Mesothelial cell of epicardium (in vitro differentiated cells): ENCODE data around the gene PRKAR1B. TPM values are rescaled to one million over a fixed set of nuclear protein-coding genes. Genes with fewer than 3 reads are reported as not detected.
"Not testable (repeated sequence)": the region's sequence is repeated elsewhere in the genome, so short reads cannot be mapped to it uniquely, and the experiment has no call there.

Experiments
- DNase-seq, 2 experiments: peaks; one replicate each; pipeline ENCODE4 v3.0.0; 2021; ENCODE audit warnings: low spot score in 2 of 2; ENCODE audit not compliant: unreplicated experiment in 2 of 2
- H3K27ac Mint-ChIP-seq: 2 replicates; pipeline ENCODE4 v1.8.0; 2021; ENCODE audit warnings: mixed read lengths
- H3K27me3 Mint-ChIP-seq: 2 replicates; pipeline ENCODE4 v1.8.0; 2021; ENCODE audit warnings: low read depth, mixed read lengths
- H3K36me3 Mint-ChIP-seq: 2 replicates; pipeline ENCODE4 v1.8.0; 2021; ENCODE audit warnings: mixed read lengths
- H3K4me1 Mint-ChIP-seq: 2 replicates; pipeline ENCODE4 v1.8.0; 2021; ENCODE audit warnings: mixed read lengths
- H3K4me3 Mint-ChIP-seq: 2 replicates; pipeline ENCODE4 v1.8.0; 2021; ENCODE audit warnings: mild to moderate bottlenecking, moderate library complexity, mixed read lengths
- H3K9me3 Mint-ChIP-seq: 2 replicates; pipeline ENCODE4 v1.8.0; 2021; ENCODE audit warnings: mixed read lengths
- CTCF ChIP-seq: fragments of 200-600 bp; sonication (generic); IDR thresholded peaks from one replicate; pipeline ENCODE4 v1.5.0; 2021; ENCODE audit warnings: antibody characterized with exemption; ENCODE audit not compliant: unreplicated experiment
- total RNA-seq: library from RNA; stranded (reverse); gene quantifications from 3 replicates; pipeline ENCODE4 v1.2.1, GENCODE V29; 2021

Gene PRKAR1B
- total RNA-seq, 1 donor from 2014 or later = 50.6 TPM

DNA sequence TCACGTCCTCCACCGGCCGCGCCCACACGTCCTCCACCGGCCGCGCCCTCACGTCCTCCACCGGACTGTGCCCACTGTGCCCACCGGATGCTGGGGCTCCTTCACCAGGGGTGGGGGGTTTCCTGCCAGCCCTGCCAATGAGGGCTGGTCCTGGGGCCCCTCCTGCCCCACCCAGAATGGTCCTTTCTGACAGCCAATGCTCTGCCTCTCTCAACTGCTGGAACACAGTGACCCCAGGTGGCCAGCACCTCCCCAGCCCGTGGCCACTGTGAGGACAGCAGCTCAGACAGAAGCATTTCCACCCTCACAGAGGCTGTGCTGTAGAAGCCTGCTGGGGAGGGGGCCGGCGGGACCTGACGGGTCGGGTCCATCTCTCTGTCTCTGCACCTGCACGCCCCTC, 90.7 kb downstream of the PRKAR1B start:
- H3K9me3 Mint-ChIP-seq = no peaks in the 10 kb centered on the region
- no peaks in the 10 kb centered on the region for H3K27me3 Mint-ChIP-seq
- no peak for DNase-seq
- no peak overlapping the region for H3K27ac Mint-ChIP-seq
- H3K4me3 Mint-ChIP-seq = no peak overlapping the region
- TF ChIP-seq CTCF = no peak
- H3K4me1 Mint-ChIP-seq = peaks cover 5% of the 10 kb centered on the region
- H3K36me3 Mint-ChIP-seq = peaks cover 4% of the 10 kb centered on the region

DNA sequence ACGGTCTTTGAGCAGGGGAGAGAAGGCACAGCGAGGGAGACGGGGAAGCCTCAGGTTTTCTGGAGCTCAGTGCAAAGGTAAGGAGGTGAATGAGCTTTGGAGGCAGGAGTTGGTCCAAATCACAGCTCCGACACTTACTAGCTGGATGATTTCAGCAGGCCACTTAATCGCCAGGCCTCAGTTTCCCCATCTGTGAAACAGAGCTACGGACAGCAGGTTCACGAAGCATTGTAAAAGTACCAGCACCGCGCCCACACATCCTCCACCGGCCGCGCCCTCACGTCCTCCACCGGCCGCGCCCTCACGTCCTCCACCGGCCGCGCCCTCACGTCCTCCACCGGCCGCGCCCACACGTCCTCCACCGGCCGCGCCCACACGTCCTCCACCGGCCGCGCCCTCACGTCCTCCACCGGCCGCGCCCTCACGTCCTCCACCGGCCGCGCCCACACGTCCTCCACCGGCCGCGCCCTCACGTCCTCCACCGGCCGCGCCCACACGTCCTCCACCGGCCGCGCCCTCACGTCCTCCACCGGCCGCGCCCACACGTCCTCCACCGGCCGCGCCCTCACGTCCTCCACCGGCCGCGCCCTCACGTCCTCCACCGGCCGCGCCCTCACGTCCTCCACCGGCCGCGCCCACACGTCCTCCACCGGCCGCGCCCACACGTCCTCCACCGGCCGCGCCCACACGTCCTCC, 91.2 kb downstream of the PRKAR1B start:
- not testable (repeated sequence) for H3K27ac Mint-ChIP-seq, DNase-seq, H3K4me1 Mint-ChIP-seq, H3K4me3 Mint-ChIP-seq, H3K27me3 Mint-ChIP-seq, H3K9me3 Mint-ChIP-seq, H3K36me3 Mint-ChIP-seq

GRCh38 chr7:635227-635626, 91.9 kb downstream of the PRKAR1B start:
- peaks cover 5% of the 10 kb centered on the region for H3K4me1 Mint-ChIP-seq

DNA sequence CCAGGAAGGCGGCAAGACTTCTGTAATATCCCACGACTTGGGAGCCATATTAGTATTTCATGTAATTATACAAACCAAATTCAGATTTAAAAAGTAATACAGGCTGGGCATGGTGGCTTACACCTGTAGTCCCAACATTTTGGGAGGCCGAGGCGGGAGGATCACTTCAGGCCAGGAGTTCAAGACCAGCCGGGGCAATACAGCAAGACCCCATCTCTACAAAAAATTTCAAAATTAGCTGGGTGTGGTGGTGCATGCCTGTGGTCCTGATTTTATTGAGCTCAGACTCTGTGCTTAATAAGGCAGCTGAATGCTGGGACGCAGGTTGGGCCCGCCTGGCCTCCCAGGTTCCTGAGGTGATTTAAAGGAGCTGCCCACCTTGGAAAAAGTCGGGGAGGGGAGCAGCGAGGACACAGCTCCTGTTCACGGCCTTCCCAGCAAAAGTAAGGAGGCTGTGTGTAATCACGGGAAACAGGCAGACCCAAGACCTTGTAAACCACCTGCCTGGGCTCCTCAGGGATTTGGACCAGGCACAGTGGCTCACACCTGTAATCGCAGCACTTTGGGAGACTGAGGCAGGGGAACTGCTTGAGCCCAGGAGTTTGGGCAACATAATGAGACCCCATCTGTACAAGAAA, 93.6 kb downstream of the PRKAR1B start:
- no peaks in the 10 kb centered on the region for H3K9me3 Mint-ChIP-seq
- TF ChIP-seq CTCF = no peak
- H3K4me3 Mint-ChIP-seq = no peak overlapping the region

More at GRCh38 chr7:635227-635626, 91.9 kb downstream of the PRKAR1B start:
- TF ChIP-seq CTCF = no peak
- H3K27ac Mint-ChIP-seq = no peak overlapping the region
- no peaks in the 10 kb centered on the region for H3K27me3 Mint-ChIP-seq
- DNase-seq = no peak
- no peak overlapping the region for H3K4me3 Mint-ChIP-seq
- no peaks in the 10 kb centered on the region for H3K9me3 Mint-ChIP-seq
- peaks cover 2% of the 10 kb centered on the region for H3K36me3 Mint-ChIP-seq

GRCh38 chr7:632831-633210, 94.3 kb downstream of the PRKAR1B start:
- no peak for TF ChIP-seq CTCF
- H3K4me3 Mint-ChIP-seq = no peak overlapping the region
- no peaks in the 10 kb centered on the region for H3K9me3 Mint-ChIP-seq
- H3K27me3 Mint-ChIP-seq = no peaks in the 10 kb centered on the region
- peaks cover 2% of the 10 kb centered on the region for H3K36me3 Mint-ChIP-seq
- no peak for DNase-seq
- no peak overlapping the region for H3K27ac Mint-ChIP-seq
- no peaks in the 10 kb centered on the region for H3K4me1 Mint-ChIP-seq

More for the DNA sequence above, 93.6 kb downstream of the PRKAR1B start:
- no peaks in the 10 kb centered on the region for H3K36me3 Mint-ChIP-seq
- no peak overlapping the region for H3K27ac Mint-ChIP-seq
- H3K4me1 Mint-ChIP-seq = peaks cover 5% of the 10 kb centered on the region
- no peaks in the 10 kb centered on the region for H3K27me3 Mint-ChIP-seq
- no peak for DNase-seq

GRCh38 chr7:631964-632830, 94.9 kb downstream of the PRKAR1B start:
- DNase-seq = no peak
- no peaks in the 10 kb centered on the region for H3K9me3 Mint-ChIP-seq
- peaks cover 2% of the 10 kb centered on the region for H3K36me3 Mint-ChIP-seq
- no peak overlapping the region for H3K4me3 Mint-ChIP-seq
- no peak for TF ChIP-seq CTCF
- no peak overlapping the region for H3K27ac Mint-ChIP-seq
- H3K4me1 Mint-ChIP-seq = no peaks in the 10 kb centered on the region
- H3K27me3 Mint-ChIP-seq = no peaks in the 10 kb centered on the region
